Neural progenitor cell (in vitro differentiated cells): ENCODE results near the gene FBXL20. TPM values are rescaled to one million over a fixed set of nuclear protein-coding genes. Genes with fewer than 3 reads are reported as not detected.

Experiments used
- DNase-seq: peaks from one replicate; pipeline ENCODE4 v3.0.0-alpha.2; 2016; ENCODE audit warnings: low spot score
- H2AFZ ChIP-seq: fragments of 200-600 bp; sonication (generic); replicated peaks from 2 replicates; pipeline ENCODE4 v1.6.1; 2016; ENCODE audit warnings: antibody characterized with exemption
- H3F3A ChIP-seq: fragments of 200-600 bp; sonication (generic); 2 replicates; pipeline ENCODE4 v1.6.1; 2016; ENCODE audit warnings: antibody characterized with exemption, low read depth
- H3K27ac ChIP-seq: fragments of 200-600 bp; sonication (generic); 2 replicates; pipeline ENCODE4 v1.5.1; 2016; ENCODE audit warnings: mild to moderate bottlenecking
- H3K27me3 ChIP-seq: fragments of 200-600 bp; sonication (generic); 2 replicates; pipeline ENCODE4 v1.6.1; 2016; ENCODE audit warnings: mild to moderate bottlenecking, moderate library complexity
- H3K36me3 ChIP-seq: fragments of 200-600 bp; sonication (generic); 2 replicates; pipeline ENCODE4 v1.5.1; 2016
- H3K4me1 ChIP-seq: fragments of 200-600 bp; sonication (generic); 2 replicates; pipeline ENCODE4 v1.6.1; 2016; ENCODE audit warnings: mixed run types
- H3K4me2 ChIP-seq: fragments of 200-600 bp; sonication (generic); 2 replicates; pipeline ENCODE4 v1.6.1; 2016
- H3K4me3 ChIP-seq: fragments of 200-600 bp; sonication (generic); 2 replicates; pipeline ENCODE4 v1.5.1; 2016
- H3K79me2 ChIP-seq: fragments of 200-600 bp; sonication (generic); 2 replicates; pipeline ENCODE4 v1.6.1; 2016; ENCODE audit warnings: low read depth
- H3K9ac ChIP-seq: fragments of 200-600 bp; sonication (generic); 2 replicates; pipeline ENCODE4 v1.6.1; 2016
- H3K9me3 ChIP-seq: fragments of 200-600 bp; sonication (generic); 2 replicates; pipeline ENCODE4 v1.5.1; 2016; ENCODE audit warnings: low read depth
- H4K20me1 ChIP-seq: fragments of 200-600 bp; sonication (generic); 2 replicates; pipeline ENCODE4 v1.6.1; 2016; ENCODE audit warnings: low read depth
- H3K27ac Mint-ChIP-seq: 3 replicates; pipeline ENCODE4 v1.8.0; 2021; ENCODE audit warnings: mixed read lengths
- H3K27me3 Mint-ChIP-seq: 2 replicates; pipeline ENCODE4 v1.8.0; 2022; ENCODE audit warnings: low read depth, mild to moderate bottlenecking, inconsistent platforms, moderate library complexity, mixed read lengths; ENCODE audit not compliant: insufficient read depth
- H3K36me3 Mint-ChIP-seq: 3 replicates; pipeline ENCODE4 v1.8.0; 2021; ENCODE audit warnings: mixed read lengths
- H3K4me1 Mint-ChIP-seq: 3 replicates; pipeline ENCODE4 v1.8.0; 2021; ENCODE audit warnings: mixed read lengths
- H3K4me3 Mint-ChIP-seq: 3 replicates; pipeline ENCODE4 v1.8.0; 2021; ENCODE audit warnings: mild to moderate bottlenecking, moderate library complexity, mixed read lengths
- H3K9me3 Mint-ChIP-seq: 3 replicates; pipeline ENCODE4 v1.8.0; 2020; ENCODE audit warnings: mixed read lengths
- CTCF ChIP-seq: fragments of 200-600 bp; sonication (generic); IDR thresholded peaks from 2 replicates; pipeline ENCODE4 v1.5.1; 2017; ENCODE audit warnings: antibody characterized with exemption, mild to moderate bottlenecking
- EZH2 ChIP-seq: fragments of 200-600 bp; sonication (generic); IDR thresholded peaks from 2 replicates; pipeline ENCODE4 v1.6.1; 2017; ENCODE audit warnings: antibody characterized with exemption, mild to moderate bottlenecking, moderate library complexity
- EZH2phosphoT487 ChIP-seq: fragments of 200-600 bp; sonication (generic); IDR thresholded peaks from 2 replicates; pipeline ENCODE4 v1.6.1; 2017; ENCODE audit warnings: antibody characterized with exemption
- total RNA-seq: library from RNA; depleted of rRNA; stranded (reverse); fragments of >200 nt; gene quantifications from 2 replicates; pipeline ENCODE4 v1.2.3, GENCODE V29; 2015; ENCODE audit warnings: low replicate concordance

FBXL20 gene
- total RNA-seq, 1 donor from 2014 or later = 19.9 TPM

- Histone ChIP-seq H3F3A (peaks cover 9% of the 10 kb centered on the region), H3K9ac (no peak overlapping the region), H3K36me3 (no peaks in the 10 kb centered on the region), H3K79me2 (no peaks in the 10 kb centered on the region), H3K4me1 (peaks cover 18% of the 10 kb centered on the region), H3K27me3 (no peaks in the 10 kb centered on the region), H3K9me3 (no peaks in the 10 kb centered on the region), H4K20me1 (no peaks in the 10 kb centered on the region), H3K27ac (no peak overlapping the region), H3K4me3 (no peak overlapping the region), H2AFZ (peak overlapping the region; percentile 92), H3K4me2 (peak overlapping the region; percentile 47)
- Mint-ChIP-seq H3K9me3 (no peaks in the 10 kb centered on the region), H3K4me1 (peaks cover 18% of the 10 kb centered on the region), H3K4me3 (peak overlapping the region; percentile 77), H3K27ac (peak overlapping the region; percentile 30), H3K36me3 (no peaks in the 10 kb centered on the region), H3K27me3 (peaks cover 13% of the 10 kb centered on the region)
- no peak for TF ChIP-seq EZH2
- peak; percentile 96 for TF ChIP-seq CTCF
- DNase-seq = peak; percentile 87
Observed at GRCh38 chr17:39235555-39236449, 165.6 kb downstream of the FBXL20 start.

GRCh38 chr17:39231591-39232551, 169.6 kb downstream of the FBXL20 start:
- H3K36me3 ChIP-seq = no peaks in the 10 kb centered on the region
- peak overlapping the region; percentile 92 for H2AFZ ChIP-seq
- no peaks in the 10 kb centered on the region for H3K9me3 ChIP-seq
- Mint-ChIP-seq H3K27me3 (peaks cover 4% of the 10 kb centered on the region), H3K4me3 (peak overlapping the region; percentile 26), H3K27ac (peak overlapping the region; percentile 40), H3K4me1 (peaks cover 30% of the 10 kb centered on the region), H3K36me3 (no peaks in the 10 kb centered on the region), H3K9me3 (no peaks in the 10 kb centered on the region)
- peak overlapping the region; percentile 30 for H3K4me3 ChIP-seq
- no peak overlapping the region for H3K27ac ChIP-seq
- H3K79me2 ChIP-seq = no peaks in the 10 kb centered on the region
- no peak overlapping the region for H3K9ac ChIP-seq
- H4K20me1 ChIP-seq = no peaks in the 10 kb centered on the region
- H3K4me1 ChIP-seq = peaks cover 18% of the 10 kb centered on the region
- peak overlapping the region; percentile 67 for H3K4me2 ChIP-seq
- peaks cover 1% of the 10 kb centered on the region for H3K27me3 ChIP-seq
- TF ChIP-seq CTCF (peak; percentile 79), EZH2 (no peak)
- H3F3A ChIP-seq = peaks cover 9% of the 10 kb centered on the region
- DNase-seq = peak; percentile 78

GRCh38 chr17:39231091-39231561, 170.3 kb downstream of the FBXL20 start:
- Histone ChIP-seq H3F3A (peaks cover 4% of the 10 kb centered on the region), H4K20me1 (no peaks in the 10 kb centered on the region), H3K4me2 (peak overlapping the region; percentile 67), H3K4me3 (no peak overlapping the region), H3K4me1 (peaks cover 22% of the 10 kb centered on the region), H3K79me2 (no peaks in the 10 kb centered on the region), H3K36me3 (no peaks in the 10 kb centered on the region), H2AFZ (peak overlapping the region; percentile 92), H3K27ac (no peak overlapping the region), H3K9ac (no peak overlapping the region), H3K9me3 (no peaks in the 10 kb centered on the region), H3K27me3 (peaks cover 9% of the 10 kb centered on the region)
- no peaks in the 10 kb centered on the region for H3K36me3 Mint-ChIP-seq
- no peak for DNase-seq
- peaks cover 6% of the 10 kb centered on the region for H3K27me3 Mint-ChIP-seq
- peaks cover 32% of the 10 kb centered on the region for H3K4me1 Mint-ChIP-seq
- no peak overlapping the region for H3K4me3 Mint-ChIP-seq
- peak overlapping the region; percentile 40 for H3K27ac Mint-ChIP-seq
- TF ChIP-seq EZH2phosphoT487 = no peak
- no peak for TF ChIP-seq CTCF
- TF ChIP-seq EZH2 = no peak
- H3K9me3 Mint-ChIP-seq = no peaks in the 10 kb centered on the region
